ENCODE data around the gene ACACB. TPM values are rescaled to one million over a fixed set of nuclear protein-coding genes. Genes with fewer than 3 reads are reported as not detected.

ACACB gene
- total RNA-seq, 1 donor from 2014 or later, result 6.3 TPM

DNA sequence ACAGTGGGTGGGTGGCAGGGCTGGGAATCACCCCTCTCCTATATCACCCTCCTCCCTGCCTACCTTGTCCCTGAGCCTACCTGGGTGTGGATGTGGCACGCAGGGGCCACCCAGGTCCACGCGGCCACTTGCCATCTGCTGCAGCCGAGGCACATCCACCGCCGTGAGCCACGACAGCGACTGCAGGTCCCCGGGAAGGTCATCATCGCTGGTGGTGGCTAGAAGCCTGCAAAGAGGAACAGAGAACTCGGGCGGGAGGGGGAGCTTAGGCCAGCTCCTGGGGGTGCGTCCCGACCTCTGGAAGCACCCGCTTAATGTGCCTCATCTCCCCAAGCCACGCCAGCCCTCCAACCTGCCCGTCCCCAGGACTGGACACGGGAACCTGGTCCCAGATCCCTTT is 173.7 kb downstream of the ACACB start:
- no peaks in the 10 kb centered on the region for H3K9me3 Mint-ChIP-seq
- ChIA-PET POLR2A (no interaction called here), CTCF (no interaction called here)
- intact Hi-C loops (cut with micrococcal nuclease), result no loop called here
- H3K27ac Mint-ChIP-seq, result no peak overlapping the region
- no peaks in the 10 kb centered on the region for H3K4me1 Mint-ChIP-seq
- ATAC-seq (ENCODE audit: low read depth), result no peak
- TF ChIP-seq, protein P1, sequence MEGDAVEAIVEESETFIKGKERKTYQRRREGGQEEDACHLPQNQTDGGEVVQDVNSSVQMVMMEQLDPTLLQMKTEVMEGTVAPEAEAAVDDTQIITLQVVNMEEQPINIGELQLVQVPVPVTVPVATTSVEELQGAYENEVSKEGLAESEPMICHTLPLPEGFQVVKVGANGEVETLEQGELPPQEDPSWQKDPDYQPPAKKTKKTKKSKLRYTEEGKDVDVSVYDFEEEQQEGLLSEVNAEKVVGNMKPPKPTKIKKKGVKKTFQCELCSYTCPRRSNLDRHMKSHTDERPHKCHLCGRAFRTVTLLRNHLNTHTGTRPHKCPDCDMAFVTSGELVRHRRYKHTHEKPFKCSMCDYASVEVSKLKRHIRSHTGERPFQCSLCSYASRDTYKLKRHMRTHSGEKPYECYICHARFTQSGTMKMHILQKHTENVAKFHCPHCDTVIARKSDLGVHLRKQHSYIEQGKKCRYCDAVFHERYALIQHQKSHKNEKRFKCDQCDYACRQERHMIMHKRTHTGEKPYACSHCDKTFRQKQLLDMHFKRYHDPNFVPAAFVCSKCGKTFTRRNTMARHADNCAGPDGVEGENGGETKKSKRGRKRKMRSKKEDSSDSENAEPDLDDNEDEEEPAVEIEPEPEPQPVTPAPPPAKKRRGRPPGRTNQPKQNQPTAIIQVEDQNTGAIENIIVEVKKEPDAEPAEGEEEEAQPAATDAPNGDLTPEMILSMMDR (IDR thresholded peaks at IDR 0.05), result no peak
- H3K27me3 Mint-ChIP-seq, result peaks cover 25% of the 10 kb centered on the region
- H3K4me3 Mint-ChIP-seq, result no peak overlapping the region
- no peak for DNase-seq
- no peaks in the 10 kb centered on the region for H3K36me3 Mint-ChIP-seq (ENCODE audit: low read depth)

DNA sequence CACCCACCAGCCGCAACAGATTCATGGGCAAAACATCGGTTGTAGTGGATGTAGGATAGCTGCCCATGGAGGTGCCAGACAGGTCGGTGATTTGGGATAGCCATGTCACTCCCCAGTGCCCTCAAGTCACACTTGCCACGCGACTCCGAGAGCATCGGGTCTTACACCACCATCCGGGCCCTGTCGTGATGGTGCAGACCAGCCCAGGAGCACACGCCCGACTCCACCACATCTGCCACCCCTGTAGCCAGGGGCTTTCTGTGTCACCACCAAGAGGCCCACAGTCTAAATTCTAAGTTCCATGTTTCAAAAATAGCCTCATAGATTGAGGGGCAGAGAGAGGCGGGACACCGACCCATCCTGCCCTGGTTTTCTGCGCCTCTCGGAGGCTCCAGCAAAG is 174.7 kb downstream of the ACACB start:
- H3K9me3 Mint-ChIP-seq, result no peaks in the 10 kb centered on the region
- ATAC-seq (ENCODE audit: low read depth) (no peak), DNase-seq (no peak)
- intact Hi-C loops (cut with micrococcal nuclease), result no loop called here
- no peak overlapping the region for H3K27ac Mint-ChIP-seq
- POLR2A ChIA-PET, result no interaction called here
- H3K4me1 Mint-ChIP-seq, result no peaks in the 10 kb centered on the region
- H3K27me3 Mint-ChIP-seq, result peaks cover 25% of the 10 kb centered on the region
- H3K4me3 Mint-ChIP-seq, result no peak overlapping the region
- CTCF ChIA-PET, result no interaction called here
- TF ChIP-seq, protein P1 (IDR thresholded peaks at IDR 0.05), result no peak
- no peaks in the 10 kb centered on the region for H3K36me3 Mint-ChIP-seq (ENCODE audit: low read depth)

DNA sequence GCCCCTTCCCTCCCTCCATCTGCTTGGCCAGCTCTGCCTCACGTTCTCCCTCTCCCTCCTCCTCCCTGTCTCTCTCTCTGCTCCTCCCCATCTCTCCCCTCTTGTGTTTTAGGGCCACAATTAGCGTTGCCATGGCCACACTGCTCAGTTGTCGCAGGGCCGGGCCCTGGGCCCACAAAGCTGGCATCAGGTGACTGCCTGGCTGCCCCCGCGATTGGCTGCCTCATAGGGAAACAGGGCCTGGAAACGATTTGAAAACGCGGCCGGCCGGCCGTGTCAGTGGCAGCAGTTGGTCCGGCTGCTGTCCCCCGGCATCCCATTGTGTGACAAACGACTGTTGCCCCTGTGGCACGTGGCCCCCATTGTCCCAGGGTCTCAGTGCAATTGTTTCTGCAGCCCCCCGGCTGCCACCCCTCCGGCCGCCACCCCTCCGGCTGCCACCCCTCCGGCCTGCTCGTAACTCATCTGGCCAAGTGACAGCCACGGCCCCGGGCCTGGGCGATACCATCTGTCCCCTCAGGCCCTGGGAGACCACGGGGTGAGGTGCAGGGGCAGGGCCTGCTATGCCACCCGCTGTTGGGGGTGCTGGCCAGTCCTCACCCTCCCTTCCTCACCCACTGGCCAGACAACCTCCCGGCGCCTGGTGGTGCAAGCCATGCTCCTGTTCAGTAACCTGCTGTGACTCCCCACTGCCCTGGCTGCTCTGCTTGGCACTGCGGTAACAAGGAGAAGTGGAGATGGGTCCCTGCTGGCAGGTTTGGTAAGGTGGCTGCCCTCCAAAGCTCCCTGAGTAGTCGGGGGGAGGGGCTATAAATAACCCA is 175.3 kb downstream of the ACACB start:
- no peak for ATAC-seq (ENCODE audit: low read depth)
- Mint-ChIP-seq H3K4me1 (no peaks in the 10 kb centered on the region), H3K9me3 (no peaks in the 10 kb centered on the region), H3K4me3 (no peak overlapping the region), H3K27me3 (peaks cover 27% of the 10 kb centered on the region), H3K27ac (no peak overlapping the region), H3K36me3 (ENCODE audit: low read depth) (no peaks in the 10 kb centered on the region)
- POLR2A ChIA-PET, result no interaction called here
- TF ChIP-seq, protein P1 (IDR thresholded peaks at IDR 0.05), result no peak
- intact Hi-C loops (cut with micrococcal nuclease), result no loop called here
- no peak for DNase-seq
- CTCF ChIA-PET, result no interaction called here

DNA sequence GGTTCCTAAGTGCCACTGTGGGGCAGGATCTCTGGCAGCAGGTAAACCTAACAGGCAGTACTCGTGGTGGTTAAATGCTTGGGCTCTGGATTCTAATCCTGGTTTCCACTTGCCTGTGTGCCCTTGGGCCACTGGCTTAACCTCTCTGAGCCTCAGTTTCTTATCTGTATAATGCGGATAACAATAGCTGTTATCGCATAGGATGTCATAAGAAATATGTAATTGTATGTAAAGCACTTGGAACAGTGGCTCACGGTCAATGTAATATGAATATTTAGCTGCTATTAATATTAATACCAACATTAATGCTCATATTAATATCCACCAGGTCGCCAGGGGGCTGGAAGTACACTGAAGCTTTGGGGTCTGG is 175.9 kb downstream of the ACACB start:
- ChIA-PET POLR2A (no interaction called here), CTCF (no interaction called here)
- ATAC-seq (ENCODE audit: low read depth), result no peak
- no peaks in the 10 kb centered on the region for H3K9me3 Mint-ChIP-seq
- no peak for DNase-seq
- intact Hi-C loops (cut with micrococcal nuclease), result no loop called here
- peaks cover 27% of the 10 kb centered on the region for H3K27me3 Mint-ChIP-seq
- H3K36me3 Mint-ChIP-seq (ENCODE audit: low read depth), result no peaks in the 10 kb centered on the region
- no peak overlapping the region for H3K4me3 Mint-ChIP-seq
- TF ChIP-seq, protein P1 (IDR thresholded peaks at IDR 0.05), result no peak
- H3K4me1 Mint-ChIP-seq, result no peaks in the 10 kb centered on the region
- no peak overlapping the region for H3K27ac Mint-ChIP-seq

DNA sequence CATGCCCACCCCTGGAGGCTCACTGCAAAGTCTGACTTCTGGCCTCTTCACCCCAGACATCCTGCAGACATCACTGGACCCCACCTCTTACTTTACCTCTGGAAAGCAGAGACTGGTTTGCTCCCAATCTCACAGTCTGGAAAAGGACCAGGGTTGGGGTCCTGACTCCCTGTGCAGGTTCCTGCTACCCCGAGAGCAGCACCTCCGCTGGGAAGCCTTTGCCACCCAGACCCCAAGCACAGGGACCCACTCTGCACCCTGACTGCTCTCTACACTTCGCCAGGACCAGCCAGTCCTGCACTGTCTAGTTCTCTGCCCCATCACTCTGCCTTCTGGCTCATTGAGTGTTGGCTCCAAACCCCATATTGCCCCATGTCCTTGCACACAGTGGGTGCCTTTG is 176.7 kb downstream of the ACACB start:
- ATAC-seq (ENCODE audit: low read depth), result no peak
- H3K4me1 Mint-ChIP-seq, result no peaks in the 10 kb centered on the region
- H3K4me3 Mint-ChIP-seq, result no peak overlapping the region
- H3K36me3 Mint-ChIP-seq (ENCODE audit: low read depth), result no peaks in the 10 kb centered on the region
- no peak overlapping the region for H3K27ac Mint-ChIP-seq
- no peak for DNase-seq
- CTCF ChIA-PET, result no interaction called here
- no peaks in the 10 kb centered on the region for H3K9me3 Mint-ChIP-seq
- H3K27me3 Mint-ChIP-seq, result peaks cover 23% of the 10 kb centered on the region
- intact Hi-C loops (cut with micrococcal nuclease), result no loop called here
- POLR2A ChIA-PET, result no interaction called here
- TF ChIP-seq, protein P1 (IDR thresholded peaks at IDR 0.05), result no peak
